ENCODE results near the gene CYFIP1. TPM values are rescaled to one million over a fixed set of nuclear protein-coding genes. Genes with fewer than 3 reads are reported as not detected.

Gene CYFIP1
- total RNA-seq, 1 experiment from 2014 or later, result 143 TPM

DNA sequence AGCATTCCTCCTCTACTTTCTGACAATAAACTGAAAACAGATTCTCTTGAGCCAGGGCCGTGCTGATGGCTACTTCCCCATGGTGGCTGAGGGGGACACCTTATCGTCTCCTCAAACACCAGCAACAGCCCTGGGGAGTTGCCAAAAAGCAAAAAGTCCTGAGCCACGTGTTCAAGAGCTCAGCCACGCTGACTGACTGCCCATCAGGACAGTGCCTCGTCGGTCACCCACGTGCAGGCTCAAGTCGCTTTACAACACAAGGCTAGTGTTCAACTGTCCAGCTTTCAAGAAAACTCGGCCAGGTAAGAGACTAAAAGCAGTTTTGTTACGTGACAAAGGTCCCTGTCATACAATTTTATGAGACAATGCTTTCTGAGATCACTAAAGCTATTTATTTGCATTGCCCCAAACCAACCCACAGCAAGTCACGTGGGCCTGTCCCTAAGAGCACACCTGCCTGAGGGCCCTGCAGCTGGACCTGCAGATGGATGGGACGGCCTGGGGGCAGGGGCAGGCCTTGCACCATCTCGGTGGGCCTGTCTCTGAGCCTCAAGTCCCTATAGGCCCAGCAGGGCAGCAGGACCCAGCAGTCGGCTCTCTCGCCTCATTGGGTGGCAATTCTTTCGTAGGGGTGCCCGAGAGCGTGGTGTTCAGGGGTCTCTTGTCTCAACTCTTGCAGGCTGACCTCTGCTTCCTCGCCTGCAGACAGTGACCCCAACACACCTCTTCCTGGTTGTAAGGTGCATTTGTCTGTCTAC is 99.0 kb downstream of the CYFIP1 start:
- BruUV-seq (replicated peaks), result no TSS peak
- no peak for DNase-seq (ENCODE audit: low read depth, low spot score)
- ChIA-PET POLR2A (no interaction called here), RAD21 (ENCODE audit: low non-redundant PET in 1 of 2, low total read pairs in 2 of 2, uncharacterized antibody in 2 of 2, unreplicated experiment in 2 of 2) (no interaction called here), CTCF (no interaction called here)
- H3K4me1 ChIP-seq (ENCODE audit: control insufficient read depth in 1 of 2, insufficient read depth in 2 of 2, low read length in 2 of 2), result no peaks in the 10 kb centered on the region
- TF ChIP-seq YY1 (IDR thresholded peaks at IDR 0.05; ENCODE audit: extremely low read depth, insufficient replicate concordance, low read depth, low read length) (no peak), TCF7L2 (IDR thresholded peaks at IDR 0.05; ENCODE audit: borderline replicate concordance, extremely low read depth, insufficient read depth, insufficient read length) (no peak), RAD21 (IDR thresholded peaks at IDR 0.05; ENCODE audit: low read depth) (no peak), SIN3A (IDR thresholded peaks at IDR 0.05; ENCODE audit: low read depth) (no peak), POLR2A (IDR thresholded peaks at IDR 0.05; ENCODE audit: borderline replicate concordance, extremely low read depth, insufficient read depth, insufficient read length) (no peak), CEBPB (IDR thresholded peaks at IDR 0.05; ENCODE audit: low read depth) (no peak)
- TF ChIP-seq, protein P1, sequence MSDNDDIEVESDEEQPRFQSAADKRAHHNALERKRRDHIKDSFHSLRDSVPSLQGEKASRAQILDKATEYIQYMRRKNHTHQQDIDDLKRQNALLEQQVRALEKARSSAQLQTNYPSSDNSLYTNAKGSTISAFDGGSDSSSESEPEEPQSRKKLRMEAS (IDR thresholded peaks at IDR 0.05), result no peak
- TF ChIP-seq, protein P2, sequence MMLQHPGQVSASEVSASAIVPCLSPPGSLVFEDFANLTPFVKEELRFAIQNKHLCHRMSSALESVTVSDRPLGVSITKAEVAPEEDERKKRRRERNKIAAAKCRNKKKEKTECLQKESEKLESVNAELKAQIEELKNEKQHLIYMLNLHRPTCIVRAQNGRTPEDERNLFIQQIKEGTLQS (IDR thresholded peaks at IDR 0.05), result no peak
- TF ChIP-seq, protein P3, sequence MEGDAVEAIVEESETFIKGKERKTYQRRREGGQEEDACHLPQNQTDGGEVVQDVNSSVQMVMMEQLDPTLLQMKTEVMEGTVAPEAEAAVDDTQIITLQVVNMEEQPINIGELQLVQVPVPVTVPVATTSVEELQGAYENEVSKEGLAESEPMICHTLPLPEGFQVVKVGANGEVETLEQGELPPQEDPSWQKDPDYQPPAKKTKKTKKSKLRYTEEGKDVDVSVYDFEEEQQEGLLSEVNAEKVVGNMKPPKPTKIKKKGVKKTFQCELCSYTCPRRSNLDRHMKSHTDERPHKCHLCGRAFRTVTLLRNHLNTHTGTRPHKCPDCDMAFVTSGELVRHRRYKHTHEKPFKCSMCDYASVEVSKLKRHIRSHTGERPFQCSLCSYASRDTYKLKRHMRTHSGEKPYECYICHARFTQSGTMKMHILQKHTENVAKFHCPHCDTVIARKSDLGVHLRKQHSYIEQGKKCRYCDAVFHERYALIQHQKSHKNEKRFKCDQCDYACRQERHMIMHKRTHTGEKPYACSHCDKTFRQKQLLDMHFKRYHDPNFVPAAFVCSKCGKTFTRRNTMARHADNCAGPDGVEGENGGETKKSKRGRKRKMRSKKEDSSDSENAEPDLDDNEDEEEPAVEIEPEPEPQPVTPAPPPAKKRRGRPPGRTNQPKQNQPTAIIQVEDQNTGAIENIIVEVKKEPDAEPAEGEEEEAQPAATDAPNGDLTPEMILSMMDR (IDR thresholded peaks at IDR 0.05 in 2 of 3, conservative IDR thresholded peaks at IDR 0.05 in 1 of 3; ENCODE audit: borderline replicate concordance in 1 of 3, insufficient read depth in 1 of 3, low read depth in 2 of 3, low read length in 2 of 3), result no peak
- H3K4me3 ChIP-seq (replicated peaks in 1 of 2; ENCODE audit: low read depth in 1 of 2, low read length in 2 of 2), result no peak overlapping the region
- no peaks in the 10 kb centered on the region for H3K9me2 ChIP-seq (ENCODE audit: insufficient read depth)
- H4K20me1 ChIP-seq (ENCODE audit: insufficient read depth), result no peaks in the 10 kb centered on the region
- no peak overlapping the region for H3K27ac ChIP-seq (ENCODE audit: low read depth, low read length)
- H3K4me2 ChIP-seq (ENCODE audit: low read length), result no peak overlapping the region
- ATAC-seq, result no peak
- no peaks in the 10 kb centered on the region for H3K27me3 ChIP-seq (ENCODE audit: insufficient read depth, low read length)
- H2AFZ ChIP-seq (ENCODE audit: low read depth, low read length, poor library complexity, severe bottlenecking), result no peak overlapping the region
- peaks cover 4% of the 10 kb centered on the region; the same call in 1 of the 2 replicates for H3K79me2 ChIP-seq (ENCODE audit: insufficient read depth, low read length)
- no peaks in the 10 kb centered on the region for H3K9me3 ChIP-seq (ENCODE audit: control insufficient read depth in 1 of 2, insufficient read depth in 1 of 2, low read depth in 1 of 2, low read length in 2 of 2)
- intact Hi-C loops (cut with micrococcal nuclease), result no loop called here
- peaks cover 11% of the 10 kb centered on the region in 2 experiments for H3K36me3 ChIP-seq (ENCODE audit: control insufficient read depth in 1 of 2, insufficient read depth in 2 of 2, low read length in 2 of 2)
- no peak overlapping the region for H3K9ac ChIP-seq (ENCODE audit: low read length)

Data from HCT116 (cell line).